Mesothelial cell of epicardium (in vitro differentiated cells): Measurements from ENCODE around the gene ELAVL3. TPM values are rescaled to one million over a fixed set of nuclear protein-coding genes. Genes with fewer than 3 reads are reported as not detected.
A peak's percentile ranks its signal among the peaks of the same experiment; 100 is the strongest.
"Not testable (repeated sequence)": the region's sequence is repeated elsewhere in the genome, so short reads cannot be mapped to it uniquely, and the experiment has no call there.

Experiments used
- DNase-seq, 2 experiments: peaks; one replicate each; pipeline ENCODE4 v3.0.0; 2021; ENCODE audit warnings: low spot score in 2 of 2; ENCODE audit not compliant: unreplicated experiment in 2 of 2
- H3K27ac Mint-ChIP-seq: 2 replicates; pipeline ENCODE4 v1.8.0; 2021; ENCODE audit warnings: mixed read lengths
- H3K27me3 Mint-ChIP-seq: 2 replicates; pipeline ENCODE4 v1.8.0; 2021; ENCODE audit warnings: low read depth, mixed read lengths
- H3K36me3 Mint-ChIP-seq: 2 replicates; pipeline ENCODE4 v1.8.0; 2021; ENCODE audit warnings: mixed read lengths
- H3K4me1 Mint-ChIP-seq: 2 replicates; pipeline ENCODE4 v1.8.0; 2021; ENCODE audit warnings: mixed read lengths
- H3K4me3 Mint-ChIP-seq: 2 replicates; pipeline ENCODE4 v1.8.0; 2021; ENCODE audit warnings: mild to moderate bottlenecking, moderate library complexity, mixed read lengths
- H3K9me3 Mint-ChIP-seq: 2 replicates; pipeline ENCODE4 v1.8.0; 2021; ENCODE audit warnings: mixed read lengths
- CTCF ChIP-seq: fragments of 200-600 bp; sonication (generic); IDR thresholded peaks from one replicate; pipeline ENCODE4 v1.5.0; 2021; ENCODE audit warnings: antibody characterized with exemption; ENCODE audit not compliant: unreplicated experiment
- total RNA-seq: library from RNA; stranded (reverse); gene quantifications from 3 replicates; pipeline ENCODE4 v1.2.1, GENCODE V29; 2021

Gene ELAVL3
- total RNA-seq, 1 donor from 2014 or later = 0.07 TPM

- no peak for DNase-seq
- H3K4me3 Mint-ChIP-seq = no peak overlapping the region
- H3K36me3 Mint-ChIP-seq = no peaks in the 10 kb centered on the region
Measured at GRCh38 chr19:11460207-11460606, 20.6 kb downstream of the ELAVL3 start.

GRCh38 chr19:11458912-11459311, 21.9 kb downstream of the ELAVL3 start:
- not testable (repeated sequence) for H3K27me3 Mint-ChIP-seq, H3K27ac Mint-ChIP-seq, H3K36me3 Mint-ChIP-seq, H3K4me1 Mint-ChIP-seq, DNase-seq, H3K9me3 Mint-ChIP-seq, H3K4me3 Mint-ChIP-seq

More at GRCh38 chr19:11460207-11460606, 20.6 kb downstream of the ELAVL3 start:
- TF ChIP-seq CTCF = no peak
- peaks cover 6% of the 10 kb centered on the region for H3K27me3 Mint-ChIP-seq
- no peak overlapping the region for H3K27ac Mint-ChIP-seq
- no peaks in the 10 kb centered on the region for H3K4me1 Mint-ChIP-seq
- no peaks in the 10 kb centered on the region for H3K9me3 Mint-ChIP-seq

- H3K9me3 Mint-ChIP-seq = no peaks in the 10 kb centered on the region
- H3K4me3 Mint-ChIP-seq = no peak overlapping the region
- peaks cover 6% of the 10 kb centered on the region for H3K27me3 Mint-ChIP-seq
- no peak for DNase-seq
- H3K27ac Mint-ChIP-seq = no peak overlapping the region
- peaks cover 1% of the 10 kb centered on the region for H3K4me1 Mint-ChIP-seq
- TF ChIP-seq CTCF = no peak
- H3K36me3 Mint-ChIP-seq = no peaks in the 10 kb centered on the region
Measured at GRCh38 chr19:11458236-11458900, 22.5 kb downstream of the ELAVL3 start.

GRCh38 chr19:11457831-11458230, 23.0 kb downstream of the ELAVL3 start:
- H3K4me1 Mint-ChIP-seq = peaks cover 3% of the 10 kb centered on the region
- no peaks in the 10 kb centered on the region for H3K9me3 Mint-ChIP-seq
- no peak for DNase-seq
- no peak overlapping the region for H3K27ac Mint-ChIP-seq
- no peak overlapping the region for H3K4me3 Mint-ChIP-seq
- peaks cover 6% of the 10 kb centered on the region for H3K27me3 Mint-ChIP-seq
- no peak for TF ChIP-seq CTCF
- no peaks in the 10 kb centered on the region for H3K36me3 Mint-ChIP-seq

- Mint-ChIP-seq H3K9me3 (no peaks in the 10 kb centered on the region), H3K36me3 (no peaks in the 10 kb centered on the region), H3K27ac (no peak overlapping the region), H3K4me1 (peaks cover 7% of the 10 kb centered on the region), H3K4me3 (no peak overlapping the region), H3K27me3 (peaks cover 6% of the 10 kb centered on the region)
- no peak for DNase-seq
- no peak for TF ChIP-seq CTCF
Measured at GRCh38 chr19:11457115-11457514, 23.7 kb downstream of the ELAVL3 start.

GRCh38 chr19:11456659-11457058, 24.2 kb downstream of the ELAVL3 start:
- H3K36me3 Mint-ChIP-seq = no peaks in the 10 kb centered on the region
- peaks cover 6% of the 10 kb centered on the region for H3K27me3 Mint-ChIP-seq
- peak overlapping the region; percentile 9 for H3K27ac Mint-ChIP-seq
- no peak overlapping the region for H3K4me3 Mint-ChIP-seq
- no peaks in the 10 kb centered on the region for H3K9me3 Mint-ChIP-seq
- TF ChIP-seq CTCF = no peak
- no peak for DNase-seq
- peaks cover 8% of the 10 kb centered on the region for H3K4me1 Mint-ChIP-seq

GRCh38 chr19:11455233-11455554, 25.7 kb downstream of the ELAVL3 start:
- not testable (repeated sequence) for H3K4me1 Mint-ChIP-seq, H3K27me3 Mint-ChIP-seq, H3K27ac Mint-ChIP-seq, H3K9me3 Mint-ChIP-seq, H3K36me3 Mint-ChIP-seq, H3K4me3 Mint-ChIP-seq, DNase-seq
